Thyroid gland (tissue), 4 donors: ENCODE data around the gene SLC37A1. TPM values are rescaled to one million over a fixed set of nuclear protein-coding genes. Genes with fewer than 3 reads are reported as not detected.

ENCODE experiments used
- DNase-seq, 2 donors: peaks; one replicate each; pipeline ENCODE4 v3.0.0-alpha.2; 2019
- H3K27ac ChIP-seq, 3 donors: fragments of 200-600 bp; sonication (generic); 1 replicate in 2 of 3; 2 replicates in 1 of 3; pipeline ENCODE4 v1.5.1; 2016 to 2019; ENCODE audit warnings: mild to moderate bottlenecking in 1 of 3, moderate library complexity in 1 of 3
- H3K27me3 ChIP-seq: fragments of 200-600 bp; sonication (generic); one replicate; pipeline ENCODE4 v1.5.1; 2019
- H3K36me3 ChIP-seq, 2 donors: fragments of 200-600 bp; sonication (generic); one replicate each; pipeline ENCODE4 v1.5.1; 2016 to 2019
- H3K4me1 ChIP-seq, 2 donors: fragments of 200-600 bp; sonication (generic); one replicate each; pipeline ENCODE4 v1.5.1; 2017 to 2019
- H3K4me3 ChIP-seq, 3 donors: fragments of 200-600 bp; sonication (generic); replicated peaks in 1 of 3; 1 replicate in 2 of 3; 2 replicates in 1 of 3; pipeline ENCODE4 v1.5.1; 2016; ENCODE audit warnings: mild to moderate bottlenecking in 1 of 3
- H3K9me3 ChIP-seq: fragments of 200-600 bp; sonication (generic); one replicate; pipeline ENCODE4 v1.5.1; 2017
- POLR2A ChIP-seq, 2 donors: fragments of 450-650 bp; IDR thresholded peaks; one replicate each; pipeline ENCODE4 v1.6.1; 2017; ENCODE audit warnings: antibody characterized with exemption in 2 of 2, mild to moderate bottlenecking in 2 of 2, moderate library complexity in 1 of 2
- WGBS, 2 donors: methylation state at CpG; one replicate each; pipeline ENCODE4 v1.1.5; 2017; 5-methylcytosine and 5-hydroxymethylcytosine counted together
- intact Hi-C: fragments of 100-400 bp; cut with DNase I; formaldehyde crosslinking; loops from one replicate; pipeline ENCODE4 v1.15.1; 2023
- total RNA-seq, 4 donors: library from RNA; depleted of rRNA; stranded (reverse); fragments of >200 nt; gene quantifications; one replicate each; pipeline ENCODE4 v1.2.3, GENCODE V29; 2016
- TF ChIP-seq, protein P1 (sequence below), 6 experiments: fragments of 200-600 bp in 3 of 6; fragments of 450-650 bp in 3 of 6; sonication (generic) in 3 of 6; IDR thresholded peaks; one replicate each; pipeline ENCODE4 v1.5.1; 2016 to 2019; ENCODE audit warnings: antibody characterized with exemption in 6 of 6, mild to moderate bottlenecking in 2 of 6, inconsistent platforms in 1 of 6, moderate library complexity in 1 of 6

SLC37A1 gene
- total RNA-seq, 4 donors from 2014 or later = 26.1 to 37.9 (median 34.9) TPM

DNA sequence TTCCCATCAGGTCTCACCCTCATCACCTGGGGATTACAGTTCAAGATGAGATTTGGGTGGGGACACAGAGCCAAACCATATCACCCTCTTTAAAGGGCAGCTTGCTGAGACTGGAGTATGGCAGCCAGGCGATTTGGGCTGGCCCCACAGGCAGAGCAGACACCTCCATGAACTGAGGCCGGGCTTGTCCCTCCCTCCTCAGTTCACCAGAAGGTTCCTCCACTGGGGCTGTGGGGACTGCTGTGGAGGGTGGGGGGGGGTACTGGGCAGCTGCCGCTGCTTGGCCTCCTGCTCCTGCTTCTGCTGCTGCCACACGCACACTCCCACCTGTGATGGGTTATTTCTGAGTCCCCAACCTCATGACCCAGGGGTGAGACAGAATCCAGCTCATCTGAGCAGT is 85.8 kb downstream of the SLC37A1 start:
- H3K4me3 ChIP-seq = no peak overlapping the region
- H3K27me3 ChIP-seq = no peaks in the 10 kb centered on the region
- intact Hi-C loops = loop anchor here (10.0 kb wide), 1 partner anchor 45 kb away; no protein-coding TSS in a partner anchor
- DNase-seq = no peak
- WGBS, 2 donors = 72 to 96% methylated on average over 2 to 4 of the region's 4 CpGs
- no peaks in the 10 kb centered on the region for H3K36me3 ChIP-seq
- H3K27ac ChIP-seq = no peak overlapping the region
- H3K4me1 ChIP-seq = no peaks in the 10 kb centered on the region
- H3K9me3 ChIP-seq = no peaks in the 10 kb centered on the region
- TF ChIP-seq POLR2A (IDR thresholded peaks at IDR 0.05) = no peak

DNA sequence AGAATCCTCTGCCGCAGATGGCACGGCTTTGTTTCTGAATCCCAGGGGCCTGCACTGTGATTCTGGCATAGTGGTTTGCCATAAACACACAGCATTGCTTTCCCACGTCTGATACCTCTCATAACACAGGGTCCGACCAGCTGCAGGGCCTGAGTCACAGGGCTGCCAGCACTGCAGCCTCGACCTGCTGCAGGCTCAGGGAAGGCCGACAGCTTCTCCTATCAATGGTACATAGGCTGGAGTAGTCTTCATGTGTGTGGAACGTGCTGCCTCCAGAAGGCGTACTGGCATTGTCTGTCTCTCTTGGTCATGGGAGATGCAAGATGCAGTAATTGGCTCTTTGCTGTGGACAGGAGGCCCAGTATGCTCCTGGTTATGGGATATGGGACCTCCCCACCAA is 86.3 kb downstream of the SLC37A1 start:
- 92 to 93% methylated on average over 6 to 8 of the region's 8 CpGs for WGBS, 2 donors
- intact Hi-C loops = loop anchor here (10.0 kb wide), 1 partner anchor 45 kb away; no protein-coding TSS in a partner anchor
- DNase-seq = no peak
- H3K4me1 ChIP-seq = no peaks in the 10 kb centered on the region
- no peak overlapping the region for H3K4me3 ChIP-seq
- H3K36me3 ChIP-seq = no peaks in the 10 kb centered on the region
- no peaks in the 10 kb centered on the region for H3K9me3 ChIP-seq
- no peaks in the 10 kb centered on the region for H3K27me3 ChIP-seq
- no peak overlapping the region for H3K27ac ChIP-seq
- TF ChIP-seq POLR2A (IDR thresholded peaks at IDR 0.05) = no peak
- TF ChIP-seq, protein P1, sequence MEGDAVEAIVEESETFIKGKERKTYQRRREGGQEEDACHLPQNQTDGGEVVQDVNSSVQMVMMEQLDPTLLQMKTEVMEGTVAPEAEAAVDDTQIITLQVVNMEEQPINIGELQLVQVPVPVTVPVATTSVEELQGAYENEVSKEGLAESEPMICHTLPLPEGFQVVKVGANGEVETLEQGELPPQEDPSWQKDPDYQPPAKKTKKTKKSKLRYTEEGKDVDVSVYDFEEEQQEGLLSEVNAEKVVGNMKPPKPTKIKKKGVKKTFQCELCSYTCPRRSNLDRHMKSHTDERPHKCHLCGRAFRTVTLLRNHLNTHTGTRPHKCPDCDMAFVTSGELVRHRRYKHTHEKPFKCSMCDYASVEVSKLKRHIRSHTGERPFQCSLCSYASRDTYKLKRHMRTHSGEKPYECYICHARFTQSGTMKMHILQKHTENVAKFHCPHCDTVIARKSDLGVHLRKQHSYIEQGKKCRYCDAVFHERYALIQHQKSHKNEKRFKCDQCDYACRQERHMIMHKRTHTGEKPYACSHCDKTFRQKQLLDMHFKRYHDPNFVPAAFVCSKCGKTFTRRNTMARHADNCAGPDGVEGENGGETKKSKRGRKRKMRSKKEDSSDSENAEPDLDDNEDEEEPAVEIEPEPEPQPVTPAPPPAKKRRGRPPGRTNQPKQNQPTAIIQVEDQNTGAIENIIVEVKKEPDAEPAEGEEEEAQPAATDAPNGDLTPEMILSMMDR (IDR thresholded peaks at IDR 0.05) = no peak

DNA sequence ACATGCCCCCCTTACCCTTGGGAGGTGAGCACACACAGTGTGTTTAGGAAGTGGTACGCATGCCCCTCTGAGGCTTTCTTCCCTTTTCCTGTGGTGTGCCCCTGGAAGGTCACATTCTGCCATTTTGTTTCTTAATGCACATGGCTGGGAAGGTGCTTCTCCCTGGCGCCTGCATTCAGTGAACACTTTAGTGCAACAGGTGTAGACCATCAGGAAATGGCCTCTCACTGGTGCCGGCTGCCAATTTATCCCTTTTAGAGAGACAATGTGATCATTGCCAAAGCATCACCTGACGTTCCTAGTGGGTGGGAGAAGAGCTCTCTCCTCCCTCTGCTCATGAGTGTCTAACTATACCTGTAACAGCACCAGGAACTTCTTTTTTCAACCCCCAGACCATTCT is 88.0 kb downstream of the SLC37A1 start:
- no peaks in the 10 kb centered on the region for H3K9me3 ChIP-seq
- no peak overlapping the region for H3K4me3 ChIP-seq
- no peak for DNase-seq
- H3K27me3 ChIP-seq = no peaks in the 10 kb centered on the region
- TF ChIP-seq POLR2A (IDR thresholded peaks at IDR 0.05) = no peak
- TF ChIP-seq, protein P1 (IDR thresholded peaks at IDR 0.05) = no peak
- no peaks in the 10 kb centered on the region for H3K36me3 ChIP-seq
- H3K27ac ChIP-seq = no peak overlapping the region
- no peaks in the 10 kb centered on the region for H3K4me1 ChIP-seq
- intact Hi-C loops = no loop called here
- WGBS, 2 donors = 77 to 91% methylated on average over 4 of the region's 4 CpGs

DNA sequence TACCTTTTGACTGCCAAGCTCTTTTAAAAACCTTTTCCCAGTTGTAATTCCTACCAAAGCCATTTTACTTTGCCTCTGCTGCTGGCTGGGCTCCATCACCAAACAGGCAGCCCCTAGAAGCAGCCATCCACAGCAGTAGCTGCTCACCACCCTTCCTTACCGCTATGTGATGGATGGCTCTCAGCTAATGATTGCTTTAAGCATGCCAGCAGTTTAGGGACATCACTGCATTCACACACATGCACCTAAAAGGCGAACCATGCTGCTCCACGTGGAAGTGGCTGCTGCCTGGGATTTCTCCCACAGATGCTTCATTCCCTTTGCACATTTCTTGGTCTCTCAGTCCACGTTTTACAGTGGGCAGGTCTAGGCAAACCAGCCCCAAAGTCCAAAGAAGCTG is 93.5 kb downstream of the SLC37A1 start:
- Histone ChIP-seq H3K36me3 (no peaks in the 10 kb centered on the region), H3K27ac (peak overlapping the region in 1 of 3 donors; percentile 51), H3K27me3 (no peaks in the 10 kb centered on the region), H3K4me3 (no peak overlapping the region), H3K9me3 (no peaks in the 10 kb centered on the region), H3K4me1 (peaks cover 0 to 8% of the 10 kb centered on the region in 2 donors)
- no peak for DNase-seq
- 77 to 78% methylated on average over 4 of the region's 4 CpGs for WGBS, 2 donors
- intact Hi-C loops = no loop called here
- TF ChIP-seq, protein P1 (IDR thresholded peaks at IDR 0.05) = no peak
- no peak for TF ChIP-seq POLR2A (IDR thresholded peaks at IDR 0.05)

DNA sequence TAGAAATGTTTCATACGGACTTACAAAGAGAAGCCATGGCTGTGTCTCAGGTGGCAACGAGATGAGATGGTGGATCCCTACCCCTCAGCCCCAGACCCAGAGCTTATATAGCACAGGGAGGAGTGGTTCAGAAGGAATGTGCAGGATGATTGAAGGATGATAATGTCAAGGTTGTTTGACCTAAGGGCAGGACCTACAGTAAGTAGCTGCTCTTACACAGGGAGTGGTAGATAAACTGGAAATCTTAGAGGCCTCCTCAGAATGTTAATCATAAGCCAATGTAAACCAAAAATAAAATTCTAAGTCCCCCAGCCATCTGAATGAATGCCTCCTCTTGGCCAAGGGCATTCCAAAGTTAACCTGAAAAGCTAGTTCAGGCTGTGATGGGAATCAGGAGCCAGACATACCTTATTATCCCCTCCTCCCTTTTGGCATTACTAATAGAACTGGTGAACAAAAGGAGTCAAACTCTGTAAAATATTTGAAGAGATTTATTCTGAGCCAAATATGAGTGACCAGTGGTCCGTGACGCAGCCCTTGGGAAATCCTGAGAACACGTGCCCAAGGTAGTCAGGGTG is 94.0 kb downstream of the SLC37A1 start:
- WGBS, 2 donors = 58 to 75% methylated on average over 5 of the region's 5 CpGs
- no peak for TF ChIP-seq POLR2A (IDR thresholded peaks at IDR 0.05)
- TF ChIP-seq, protein P1 (IDR thresholded peaks at IDR 0.05) = no peak
- H3K36me3 ChIP-seq = no peaks in the 10 kb centered on the region
- no peaks in the 10 kb centered on the region for H3K27me3 ChIP-seq
- H3K9me3 ChIP-seq = no peaks in the 10 kb centered on the region
- intact Hi-C loops = no loop called here
- peaks cover 0 to 8% of the 10 kb centered on the region in 2 donors for H3K4me1 ChIP-seq
- H3K4me3 ChIP-seq = no peak overlapping the region
- peak in 1 of 2 donors; percentile 44 for DNase-seq
- H3K27ac ChIP-seq = peak overlapping the region in 1 of 3 donors; percentile 51
